Liver (tissue), 3 donors: ENCODE measurements around the gene SHLD1.

Experiments
- CTCF ChIP-seq: fragments of 150-350 bp; IDR thresholded peaks from 2 replicates; pipeline ENCODE4 v1.5.1; 2017; ENCODE audit warnings: improper control_type of control experiment, low read depth, low read length; ENCODE audit not compliant: missing input control
- RXRA ChIP-seq, 2 donors: IDR thresholded peaks; 2 replicates each; pipeline ENCODE4 v1.6.1; 2017 to 2018; ENCODE audit warnings: antibody characterized with exemption in 2 of 2, mild to moderate bottlenecking in 1 of 2
- donor health status: healthy.
- donor health status: healthy.

GRCh38 chr20:5784735-5785134 lies 34.5 kb downstream of the SHLD1 start:
- TF ChIP-seq CTCF (no peak), RXRA (IDR thresholded peaks at IDR 0.05) (no peak)
